Trophoblast cell (in vitro differentiated cells and primary cell): Measurements from ENCODE around the gene SLC35E1.

ENCODE experiments used
- DNase-seq, 2 donors: peaks; one replicate each; pipeline ENCODE4 v3.0.0-alpha.2; 2016
- H2AFZ ChIP-seq: 2 replicates; pipeline ENCODE4 v1.6.1; 2013; ENCODE audit warnings: low read length, moderate library complexity, mild to moderate bottlenecking; ENCODE audit not compliant: insufficient read depth, poor library complexity
- H2AK5ac ChIP-seq: 2 replicates; pipeline ENCODE4 v1.6.1; 2013; ENCODE audit warnings: mild to moderate bottlenecking, low read length
- H2BK120ac ChIP-seq: 2 replicates; pipeline ENCODE4 v1.6.1; 2013; ENCODE audit warnings: low read length, mild to moderate bottlenecking, moderate library complexity; ENCODE audit not compliant: insufficient read depth, poor library complexity
- H2BK12ac ChIP-seq: 2 replicates; pipeline ENCODE4 v1.6.1; 2013; ENCODE audit warnings: mild to moderate bottlenecking, low read length, moderate library complexity
- H2BK5ac ChIP-seq: 2 replicates; pipeline ENCODE4 v1.6.1; 2013; ENCODE audit warnings: low read length, low read depth, moderate library complexity, mild to moderate bottlenecking; ENCODE audit not compliant: poor library complexity
- H3K14ac ChIP-seq: 2 replicates; pipeline ENCODE4 v1.6.1; 2013; ENCODE audit warnings: mild to moderate bottlenecking, low read length
- H3K18ac ChIP-seq: 2 replicates; pipeline ENCODE4 v1.6.1; 2013; ENCODE audit warnings: mild to moderate bottlenecking, low read length
- H3K23ac ChIP-seq: 2 replicates; pipeline ENCODE4 v1.6.1; 2013; ENCODE audit warnings: low read length
- H3K27ac ChIP-seq: 2 replicates; pipeline ENCODE4 v1.5.1; 2013; ENCODE audit warnings: low read depth, mild to moderate bottlenecking, inconsistent platforms, low read length, moderate library complexity
- H3K27me3 ChIP-seq: 2 replicates; pipeline ENCODE4 v1.6.1; 2013; ENCODE audit warnings: inconsistent platforms, mild to moderate bottlenecking, low read length, moderate library complexity; ENCODE audit not compliant: insufficient read depth
- H3K36me3 ChIP-seq, 2 experiments: 1 replicate in 1 of 2; 2 replicates in 1 of 2; pipeline ENCODE4 v1.6.1; 2013; ENCODE audit warnings: low read length in 2 of 2, mild to moderate bottlenecking in 2 of 2, moderate library complexity in 1 of 2; ENCODE audit not compliant: insufficient read depth in 2 of 2, control insufficient read depth in 1 of 2
- H3K4ac ChIP-seq: 2 replicates; pipeline ENCODE4 v1.6.1; 2013; ENCODE audit warnings: low read depth, mild to moderate bottlenecking, low read length, moderate library complexity
- H3K4me1 ChIP-seq, 2 experiments: 1 replicate in 1 of 2; 2 replicates in 1 of 2; pipeline ENCODE4 v1.6.1; 2013; ENCODE audit warnings: low read length in 2 of 2, mild to moderate bottlenecking in 2 of 2, moderate library complexity in 1 of 2; ENCODE audit not compliant: insufficient read depth in 2 of 2, control insufficient read depth in 1 of 2
- H3K4me2 ChIP-seq: 2 replicates; pipeline ENCODE4 v1.6.1; 2013; ENCODE audit warnings: inconsistent platforms, mild to moderate bottlenecking, low read length, moderate library complexity
- H3K4me3 ChIP-seq: 2 replicates; pipeline ENCODE4 v1.5.1; 2013; ENCODE audit warnings: mild to moderate bottlenecking, low read depth, low read length, inconsistent platforms
- H3K79me1 ChIP-seq: one replicate; pipeline ENCODE4 v1.6.1; 2013; ENCODE audit warnings: low read length
- H3K79me2 ChIP-seq: 2 replicates; pipeline ENCODE4 v1.6.1; 2013; ENCODE audit warnings: low read length, mild to moderate bottlenecking; ENCODE audit not compliant: control insufficient read depth, insufficient read depth, poor library complexity
- H3K9ac ChIP-seq: 2 replicates; pipeline ENCODE4 v1.6.1; 2013; ENCODE audit warnings: mild to moderate bottlenecking, low read length
- H3K9me3 ChIP-seq: 2 replicates; pipeline ENCODE4 v1.6.1; 2013; ENCODE audit warnings: low read depth, mild to moderate bottlenecking, control low read depth, inconsistent platforms, low read length; ENCODE audit not compliant: insufficient read depth
- H4K12ac ChIP-seq: 2 replicates; pipeline ENCODE4 v1.6.1; 2013; ENCODE audit warnings: low read depth, mild to moderate bottlenecking, low read length, moderate library complexity
- H4K8ac ChIP-seq: 2 replicates; pipeline ENCODE4 v1.6.1; 2013; ENCODE audit warnings: low read depth, mild to moderate bottlenecking, low read length, moderate library complexity
- H4K91ac ChIP-seq: one replicate; pipeline ENCODE4 v1.6.1; 2013; ENCODE audit warnings: low read depth, mild to moderate bottlenecking, low read length, moderate library complexity
- WGBS: extraction: QIAGEN DNeasy Blood & Tissue Kit; methylation state at CpG from one replicate; pipeline ENCODE4 v1.1.7; 2013; ENCODE audit warnings: missing lambda C conversion rate; ENCODE audit not compliant: insufficient read length, insufficient coverage; ENCODE audit errors: extremely low coverage; 5-methylcytosine and 5-hydroxymethylcytosine counted together

SLC35E1 gene

DNA sequence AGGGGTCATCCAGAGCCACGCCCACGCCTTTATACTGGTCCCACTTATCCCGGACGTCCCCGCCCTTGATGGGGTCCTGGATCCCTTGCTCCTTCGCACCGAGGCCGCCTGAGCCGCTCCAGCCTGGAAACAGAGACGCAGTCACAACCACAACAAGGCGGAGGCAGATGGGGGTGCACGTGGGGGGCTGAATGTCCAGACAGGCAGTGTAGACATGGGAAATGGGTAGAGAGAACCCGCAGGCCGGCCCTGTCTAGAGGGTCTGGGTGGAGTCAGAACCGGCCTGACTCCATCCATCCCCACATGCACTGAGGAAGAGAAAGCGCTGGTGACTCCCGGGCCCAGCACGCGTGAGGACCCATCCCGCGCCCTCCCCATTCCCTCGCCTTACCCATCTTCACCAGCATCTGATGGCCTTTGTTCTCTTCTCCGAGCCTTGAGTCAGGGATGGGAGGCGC lies 53.0 kb downstream of the SLC35E1 start:
- H3K18ac ChIP-seq, result no peak overlapping the region
- WGBS, result no CpG with 5 or more reads among the region's 24 CpGs
- no peak for DNase-seq
- peaks cover 77% of the 10 kb centered on the region in 2 experiments for H3K36me3 ChIP-seq
- no peaks in the 10 kb centered on the region for H3K79me2 ChIP-seq
- no peak overlapping the region for H3K14ac ChIP-seq
- no peak overlapping the region for H3K9ac ChIP-seq
- no peak overlapping the region for H2BK120ac ChIP-seq
- no peak overlapping the region for H3K4ac ChIP-seq
- no peak overlapping the region for H3K4me3 ChIP-seq
- no peak overlapping the region for H2BK5ac ChIP-seq
- no peak overlapping the region for H3K23ac ChIP-seq
- H4K91ac ChIP-seq, result no peak overlapping the region
- no peaks in the 10 kb centered on the region for H3K27me3 ChIP-seq
- H3K27ac ChIP-seq, result no peak overlapping the region
- H3K4me2 ChIP-seq, result no peak overlapping the region
- H3K9me3 ChIP-seq, result peaks cover 8% of the 10 kb centered on the region
- no peak overlapping the region for H2AFZ ChIP-seq
- no peak overlapping the region for H4K12ac ChIP-seq
- H2BK12ac ChIP-seq, result no peak overlapping the region
- no peaks in the 10 kb centered on the region for H3K79me1 ChIP-seq
- no peak overlapping the region for H2AK5ac ChIP-seq
- no peak overlapping the region for H4K8ac ChIP-seq
- H3K4me1 ChIP-seq, result no peaks in the 10 kb centered on the region

DNA sequence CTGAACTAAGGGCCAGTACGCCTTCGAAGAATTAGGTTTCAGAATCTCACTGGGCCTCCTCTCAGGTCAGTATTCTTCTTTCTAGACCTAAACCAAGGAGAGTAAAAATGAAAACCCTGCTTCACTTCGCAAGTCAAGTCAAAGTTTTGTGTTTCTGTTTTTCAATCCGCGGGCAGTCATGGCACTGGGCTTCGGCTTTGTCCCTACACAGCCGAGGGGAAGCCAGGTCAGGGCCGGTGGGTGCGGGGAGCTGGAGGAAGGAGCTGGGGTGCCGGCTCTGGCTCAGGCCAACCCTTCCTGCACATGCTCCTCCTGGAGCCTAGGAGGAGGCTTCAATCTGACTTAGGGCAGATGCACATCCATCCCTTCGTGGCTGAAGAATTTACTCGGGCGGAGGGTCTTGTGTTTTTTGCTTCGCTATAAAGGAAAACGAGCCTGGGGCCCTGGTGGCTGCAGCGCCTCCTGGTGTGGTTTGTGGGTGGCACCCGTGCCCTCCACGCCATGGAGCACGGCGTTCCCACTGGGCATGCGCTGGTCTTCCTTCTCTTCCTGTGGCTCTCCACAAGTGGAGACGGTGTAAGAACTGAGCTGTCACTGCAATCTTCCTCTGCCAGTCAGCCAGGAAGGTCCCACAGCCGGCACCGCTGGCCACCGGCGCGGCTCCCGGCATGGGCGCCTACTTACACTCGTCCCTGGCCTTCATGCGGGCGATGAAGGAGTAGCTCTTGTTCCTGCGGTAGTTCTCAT lies 53.6 kb downstream of the SLC35E1 start:
- Histone ChIP-seq H3K4me1 (no peaks in the 10 kb centered on the region), H4K12ac (no peak overlapping the region), H4K8ac (no peak overlapping the region), H3K4me2 (no peak overlapping the region), H4K91ac (no peak overlapping the region), H3K18ac (no peak overlapping the region), H3K9me3 (peaks cover 8% of the 10 kb centered on the region), H2AFZ (no peak overlapping the region), H3K23ac (no peak overlapping the region), H3K14ac (no peak overlapping the region), H3K4me3 (no peak overlapping the region), H3K36me3 (peaks cover 72 to 73% of the 10 kb centered on the region in 2 experiments), H3K9ac (no peak overlapping the region), H3K79me1 (no peaks in the 10 kb centered on the region), H3K4ac (no peak overlapping the region), H2AK5ac (no peak overlapping the region), H3K27me3 (no peaks in the 10 kb centered on the region), H3K79me2 (no peaks in the 10 kb centered on the region), H2BK120ac (no peak overlapping the region), H2BK12ac (no peak overlapping the region), H2BK5ac (no peak overlapping the region), H3K27ac (no peak overlapping the region)
- DNase-seq, result no peak
- WGBS, result no CpG with 5 or more reads among the region's 33 CpGs

DNA sequence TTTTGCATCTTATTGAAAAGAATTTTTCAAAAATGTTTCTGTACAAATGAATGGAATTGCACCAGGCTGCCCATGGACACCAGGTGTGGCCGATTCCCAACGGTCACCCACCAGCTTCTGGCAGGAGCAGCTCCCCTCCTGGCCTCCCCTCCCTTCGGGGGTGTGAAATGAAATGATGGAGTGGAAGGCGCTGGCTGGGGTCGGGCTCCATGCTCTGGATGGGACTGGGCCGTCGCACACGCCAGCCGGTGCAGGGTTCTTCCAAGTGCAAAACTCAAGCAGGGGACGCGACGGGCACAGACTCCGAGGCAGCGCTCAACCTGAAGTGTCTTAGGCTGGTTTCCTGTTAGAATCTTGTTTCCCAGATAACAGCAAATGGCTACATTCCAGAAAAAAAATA lies 54.2 kb downstream of the SLC35E1 start:
- no peak overlapping the region for H2BK5ac ChIP-seq
- no peak overlapping the region for H4K12ac ChIP-seq
- no peak for DNase-seq
- no peak overlapping the region for H3K9ac ChIP-seq
- H3K27me3 ChIP-seq, result no peaks in the 10 kb centered on the region
- no peak overlapping the region for H3K27ac ChIP-seq
- no peak overlapping the region for H2AK5ac ChIP-seq
- no peak overlapping the region for H3K23ac ChIP-seq
- H4K91ac ChIP-seq, result no peak overlapping the region
- H2AFZ ChIP-seq, result no peak overlapping the region
- H4K8ac ChIP-seq, result no peak overlapping the region
- H3K4me3 ChIP-seq, result no peak overlapping the region
- no peak overlapping the region for H2BK12ac ChIP-seq
- H3K79me1 ChIP-seq, result no peaks in the 10 kb centered on the region
- no peak overlapping the region for H3K4ac ChIP-seq
- no peaks in the 10 kb centered on the region for H3K4me1 ChIP-seq
- no CpG with 5 or more reads among the region's 14 CpGs for WGBS
- H3K36me3 ChIP-seq, result peaks cover 68 to 71% of the 10 kb centered on the region in 2 experiments
- H3K9me3 ChIP-seq, result peaks cover 8% of the 10 kb centered on the region
- H3K79me2 ChIP-seq, result no peaks in the 10 kb centered on the region
- no peak overlapping the region for H3K4me2 ChIP-seq
- no peak overlapping the region for H3K18ac ChIP-seq
- no peak overlapping the region for H2BK120ac ChIP-seq
- no peak overlapping the region for H3K14ac ChIP-seq

DNA sequence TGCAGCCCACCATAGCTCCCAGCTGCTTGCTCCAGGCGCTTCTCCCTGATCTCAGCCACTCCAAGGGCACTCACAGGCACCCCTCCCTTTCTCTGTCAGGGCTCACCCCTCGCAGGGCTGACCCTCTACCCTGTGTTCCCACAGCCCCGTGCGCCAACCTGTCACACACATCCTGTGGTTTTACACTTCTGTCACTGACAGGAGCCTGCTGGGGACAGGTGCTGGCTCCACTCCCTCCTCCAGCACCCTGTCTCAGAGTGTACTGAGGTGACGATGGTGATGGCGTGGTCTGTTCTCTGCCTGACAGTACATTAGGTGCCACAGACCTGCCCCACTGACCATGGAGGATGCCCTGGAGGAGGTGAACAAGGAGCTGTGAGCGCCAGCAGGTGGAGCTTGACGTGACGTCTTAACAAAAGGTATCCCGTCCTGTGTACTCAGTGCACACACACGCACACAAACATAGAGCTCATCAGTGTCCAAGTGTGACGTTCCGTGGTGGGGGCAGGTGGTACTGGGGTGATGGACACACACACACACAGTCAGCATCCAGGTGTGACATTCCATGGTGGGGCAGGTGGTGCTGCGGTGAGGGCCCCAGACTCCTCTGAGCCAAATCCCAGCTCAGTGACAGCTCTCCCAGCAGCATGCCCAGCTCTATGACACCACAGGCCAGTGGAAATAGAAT lies 55.1 kb downstream of the SLC35E1 start:
- H4K8ac ChIP-seq, result no peak overlapping the region
- no peaks in the 10 kb centered on the region for H3K79me2 ChIP-seq
- no peak overlapping the region for H2AFZ ChIP-seq
- no peak overlapping the region for H3K23ac ChIP-seq
- H4K12ac ChIP-seq, result no peak overlapping the region
- no peak overlapping the region for H3K27ac ChIP-seq
- peak in 1 of 2 donors; percentile 23 for DNase-seq
- no peak overlapping the region for H2BK120ac ChIP-seq
- no peak overlapping the region for H2BK5ac ChIP-seq
- no peaks in the 10 kb centered on the region for H3K79me1 ChIP-seq
- no CpG with 5 or more reads among the region's 14 CpGs for WGBS
- H3K4me3 ChIP-seq, result no peak overlapping the region
- H4K91ac ChIP-seq, result no peak overlapping the region
- H3K9me3 ChIP-seq, result peaks cover 8% of the 10 kb centered on the region
- no peak overlapping the region for H3K4ac ChIP-seq
- peaks cover 65 to 67% of the 10 kb centered on the region in 2 experiments for H3K36me3 ChIP-seq
- H2AK5ac ChIP-seq, result no peak overlapping the region
- H3K4me1 ChIP-seq, result no peaks in the 10 kb centered on the region
- no peak overlapping the region for H3K4me2 ChIP-seq
- no peak overlapping the region for H3K9ac ChIP-seq
- H3K18ac ChIP-seq, result no peak overlapping the region
- no peaks in the 10 kb centered on the region for H3K27me3 ChIP-seq
- H2BK12ac ChIP-seq, result no peak overlapping the region
- no peak overlapping the region for H3K14ac ChIP-seq
